ENCODE measurements around the gene NCAPD3. TPM values are rescaled to one million over a fixed set of nuclear protein-coding genes. Genes with fewer than 3 reads are reported as not detected.
A peak's percentile ranks its signal among the peaks of the same experiment; 100 is the strongest.

NCAPD3 gene
- total and polyA plus RNA-seq, 9 donors: 5.8 to 12.1 (median 8.8) TPM

DNA sequence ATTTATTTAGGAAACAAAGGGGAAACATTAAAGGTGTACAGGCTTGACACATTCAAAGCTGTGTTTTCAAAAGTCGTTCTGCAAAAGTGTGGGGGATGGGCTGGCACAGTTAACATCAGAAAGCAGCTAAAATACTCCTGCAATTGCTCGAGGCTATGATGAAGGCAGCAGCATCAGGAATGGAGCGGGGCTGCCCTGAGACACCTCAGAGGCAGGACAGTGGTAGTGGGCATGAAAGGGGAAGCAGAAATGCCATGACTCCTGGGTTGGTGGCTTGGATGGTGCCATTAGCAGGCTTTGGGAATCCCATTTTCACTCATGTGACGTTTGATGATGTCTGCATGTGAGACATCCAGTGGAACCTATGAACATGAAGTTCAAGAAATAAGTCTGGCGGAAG is 646 bp downstream of the NCAPD3 start:
- intact Hi-C loops (cut with DNase I): loop anchor here in 1 of 4 donors (5.0 to 10.0 kb wide), 2 partner anchors 109 to 188 kb away; partner anchors contain the start of gene GLB1L2
- no peak overlapping the region for H3K27ac ChIP-seq
- no peak for TF ChIP-seq EP300 (IDR thresholded peaks at IDR 0.05)
- no peak for TF ChIP-seq POLR2A (IDR thresholded peaks at IDR 0.05)
- TF ChIP-seq, protein P1, sequence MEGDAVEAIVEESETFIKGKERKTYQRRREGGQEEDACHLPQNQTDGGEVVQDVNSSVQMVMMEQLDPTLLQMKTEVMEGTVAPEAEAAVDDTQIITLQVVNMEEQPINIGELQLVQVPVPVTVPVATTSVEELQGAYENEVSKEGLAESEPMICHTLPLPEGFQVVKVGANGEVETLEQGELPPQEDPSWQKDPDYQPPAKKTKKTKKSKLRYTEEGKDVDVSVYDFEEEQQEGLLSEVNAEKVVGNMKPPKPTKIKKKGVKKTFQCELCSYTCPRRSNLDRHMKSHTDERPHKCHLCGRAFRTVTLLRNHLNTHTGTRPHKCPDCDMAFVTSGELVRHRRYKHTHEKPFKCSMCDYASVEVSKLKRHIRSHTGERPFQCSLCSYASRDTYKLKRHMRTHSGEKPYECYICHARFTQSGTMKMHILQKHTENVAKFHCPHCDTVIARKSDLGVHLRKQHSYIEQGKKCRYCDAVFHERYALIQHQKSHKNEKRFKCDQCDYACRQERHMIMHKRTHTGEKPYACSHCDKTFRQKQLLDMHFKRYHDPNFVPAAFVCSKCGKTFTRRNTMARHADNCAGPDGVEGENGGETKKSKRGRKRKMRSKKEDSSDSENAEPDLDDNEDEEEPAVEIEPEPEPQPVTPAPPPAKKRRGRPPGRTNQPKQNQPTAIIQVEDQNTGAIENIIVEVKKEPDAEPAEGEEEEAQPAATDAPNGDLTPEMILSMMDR (IDR thresholded peaks at IDR 0.05): no peak
- peaks cover 9% of the 10 kb centered on the region for H3K4me1 ChIP-seq (ENCODE audit: insufficient read depth)
- H3K36me3 ChIP-seq: no peaks in the 10 kb centered on the region
- H3K27me3 ChIP-seq: no peaks in the 10 kb centered on the region
- 6 to 9% (median 6%) methylated on average over 5 of the region's 5 CpGs for whole genome bisulfite sequencing, 3 donors
- H3K4me3 ChIP-seq: peak overlapping the region; percentile 60
- DNase-seq: no peak
- H3K9me3 ChIP-seq: no peaks in the 10 kb centered on the region

DNA sequence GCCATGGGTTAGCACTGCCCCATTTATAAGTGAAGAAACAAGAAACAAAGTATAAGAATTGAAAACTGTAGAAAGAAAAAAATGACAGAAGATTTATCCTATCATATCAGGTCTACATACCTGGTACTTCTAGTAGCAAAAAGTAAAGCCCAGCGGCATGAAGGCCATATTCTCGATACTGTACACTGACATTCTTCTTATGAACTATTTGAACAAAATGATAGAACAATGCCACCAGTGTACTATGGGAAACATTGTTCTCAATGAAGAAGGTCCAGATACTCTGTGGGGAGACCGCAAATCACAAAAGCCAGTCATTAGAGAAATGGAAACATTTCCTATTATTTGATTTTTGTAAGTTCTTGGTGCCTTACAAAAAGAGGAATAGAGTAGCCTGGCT is 7.0 kb downstream of the NCAPD3 start:
- Histone ChIP-seq H3K27me3 (no peaks in the 10 kb centered on the region), H3K27ac (no peak overlapping the region), H3K9me3 (no peaks in the 10 kb centered on the region), H3K4me1 (ENCODE audit: insufficient read depth) (no peaks in the 10 kb centered on the region), H3K36me3 (no peaks in the 10 kb centered on the region), H3K4me3 (no peak overlapping the region)
- WGBS, 3 donors: 95 to 99% (median 96%) methylated on average over 3 of the region's 3 CpGs
- no peak for DNase-seq
- intact Hi-C loops (cut with DNase I): no loop called here
- TF ChIP-seq, protein P1 (IDR thresholded peaks at IDR 0.05): no peak
- no peak for TF ChIP-seq EP300 (IDR thresholded peaks at IDR 0.05)
- no peak for TF ChIP-seq POLR2A (IDR thresholded peaks at IDR 0.05)

GRCh38 chr11:134215836-134216235 is 7.9 kb downstream of the NCAPD3 start:
- H3K4me3 ChIP-seq: no peak overlapping the region
- DNase-seq: no peak
- no peak overlapping the region for H3K27ac ChIP-seq
- no peaks in the 10 kb centered on the region for H3K4me1 ChIP-seq (ENCODE audit: insufficient read depth)
- WGBS, 3 donors: 92 to 93% (median 92%) methylated on average over 7 of the region's 7 CpGs
- H3K9me3 ChIP-seq: no peaks in the 10 kb centered on the region
- TF ChIP-seq POLR2A (IDR thresholded peaks at IDR 0.05) (no peak), EP300 (IDR thresholded peaks at IDR 0.05) (no peak)
- TF ChIP-seq, protein P1 (IDR thresholded peaks at IDR 0.05): no peak
- H3K27me3 ChIP-seq: no peaks in the 10 kb centered on the region
- intact Hi-C loops (cut with DNase I): no loop called here
- H3K36me3 ChIP-seq: no peaks in the 10 kb centered on the region

DNA sequence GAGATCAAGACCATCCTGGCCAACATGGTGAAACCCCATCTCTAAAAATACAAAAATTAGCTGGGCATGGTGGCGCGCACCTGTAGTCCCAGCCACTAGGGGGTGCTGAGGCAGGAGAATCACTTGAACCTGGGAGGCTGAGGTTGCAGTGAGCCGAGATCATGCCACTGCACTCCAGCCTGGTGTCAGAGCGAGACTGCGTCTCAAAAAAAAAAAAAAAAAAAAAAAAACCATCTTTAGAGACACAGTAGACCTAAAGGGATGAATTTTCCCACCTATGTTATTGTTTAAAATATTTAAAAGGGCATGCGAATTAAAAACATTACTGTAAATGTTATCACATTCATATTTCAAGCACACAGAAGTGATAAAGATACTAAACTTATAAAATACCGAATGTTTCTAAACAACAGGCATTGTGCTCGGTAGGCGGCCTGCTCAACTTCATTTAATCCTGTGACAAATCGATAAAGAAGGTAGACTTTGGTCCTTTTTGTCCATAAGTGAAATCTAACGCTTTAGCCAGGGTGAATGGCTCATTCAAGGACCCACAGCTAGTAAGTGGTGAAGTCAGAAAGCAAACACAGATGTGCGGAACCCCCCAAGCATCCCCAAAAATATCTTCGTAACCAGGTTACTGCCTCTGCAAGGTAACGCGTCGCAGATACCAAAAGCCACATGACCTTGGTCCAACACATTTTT is 16.1 kb downstream of the NCAPD3 start:
- Histone ChIP-seq H3K36me3 (no peaks in the 10 kb centered on the region), H3K4me1 (ENCODE audit: insufficient read depth) (no peaks in the 10 kb centered on the region), H3K27ac (no peak overlapping the region), H3K4me3 (no peak overlapping the region), H3K27me3 (no peaks in the 10 kb centered on the region), H3K9me3 (no peaks in the 10 kb centered on the region)
- DNase-seq: peak in 3 of 5 donors; percentile 35 to 51 (median 36)
- intact Hi-C loops (cut with DNase I): no loop called here
- 85 to 87% (median 85%) methylated on average over 16 of the region's 16 CpGs for WGBS, 3 donors
- TF ChIP-seq EP300 (IDR thresholded peaks at IDR 0.05) (no peak), POLR2A (IDR thresholded peaks at IDR 0.05) (no peak)
- TF ChIP-seq, protein P1 (IDR thresholded peaks at IDR 0.05): peak in 1 of 3 donors; percentile 28

Measured in ovary (tissue), 9 donors.